ENCODE measurements around the gene SLC29A1.

The SLC29A1 gene

GRCh38 chr6:44256775-44257024 lies 33.3 kb downstream of the SLC29A1 start:
- FAIRE-seq: no peak

GRCh38 chr6:44257025-44257752 lies 33.8 kb downstream of the SLC29A1 start, which contains the start of gene SLC35B2:
Gene SLC35B2, minus strand, starts transcription at chr6:44257528. Its CDS starts 118 bp downstream, at chr6:44257410.
- no peak for FAIRE-seq

GRCh38 chr6:44257753-44258324 lies 34.4 kb downstream of the SLC29A1 start:
- FAIRE-seq: no peak

GRCh38 chr6:44258325-44258863 lies 35.0 kb downstream of the SLC29A1 start:
- FAIRE-seq: no peak

- FAIRE-seq: no peak
These were observed 35.5 kb downstream of the SLC29A1 start for GRCh38 chr6:44258921-44259320.

- no peak for FAIRE-seq
These were observed 36.6 kb downstream of the SLC29A1 start for GRCh38 chr6:44260011-44260410.

- FAIRE-seq: no peak
These were observed 37.3 kb downstream of the SLC29A1 start for GRCh38 chr6:44260451-44261297.

- no peak for FAIRE-seq
These were observed 38.2 kb downstream of the SLC29A1 start for GRCh38 chr6:44261581-44261980.

- no peak for FAIRE-seq
These were observed 39.3 kb downstream of the SLC29A1 start for GRCh38 chr6:44262467-44263353.

- FAIRE-seq: no peak
These were observed 40.1 kb downstream of the SLC29A1 start for GRCh38 chr6:44263354-44264100.

- FAIRE-seq: no peak
These were observed 41.0 kb downstream of the SLC29A1 start for GRCh38 chr6:44264154-44265006.

GRCh38 chr6:44265007-44265721 lies 41.8 kb downstream of the SLC29A1 start, which contains the start of gene NFKBIE:
Gene NFKBIE, minus strand, starts transcription at chr6:44265551. Its CDS starts 205 bp downstream, at chr6:44265346.
- FAIRE-seq: no peak

GRCh38 chr6:44265722-44266233 lies 42.4 kb downstream of the SLC29A1 start:
- FAIRE-seq: no peak

GRCh38 chr6:44266347-44266746 lies 43.0 kb downstream of the SLC29A1 start:
- FAIRE-seq: no peak

GRCh38 chr6:44267252-44267651 lies 43.9 kb downstream of the SLC29A1 start:
- FAIRE-seq: no peak

- FAIRE-seq: no peak
These were observed 44.8 kb downstream of the SLC29A1 start for GRCh38 chr6:44268095-44268628.

- no peak for FAIRE-seq
These were observed 46.0 kb downstream of the SLC29A1 start for GRCh38 chr6:44269178-44269920.

GRCh38 chr6:44269921-44270525 lies 46.6 kb downstream of the SLC29A1 start, which contains the start of gene TMEM151B:
Gene TMEM151B, plus strand, starts transcription at chr6:44270450. Its CDS starts 293 bp downstream, at chr6:44270743.
- no peak for FAIRE-seq

Measured in colon (tissue), 2 donors.